NT2/D1 (cell line): Measurements from ENCODE around the gene RFT1.

ENCODE experiments used
- SUZ12 ChIP-seq: IDR thresholded peaks from 2 replicates; pipeline ENCODE4 v1.6.1; 2011; ENCODE audit not compliant: insufficient read length, insufficient read depth; ENCODE audit errors: extremely low read depth
- YY1 ChIP-seq: IDR thresholded peaks from 2 replicates; pipeline ENCODE4 v1.6.1; 2011; ENCODE audit not compliant: insufficient read length, insufficient read depth
- ZNF274 ChIP-seq: IDR thresholded peaks from 2 replicates; pipeline ENCODE4 v1.6.1; 2011; ENCODE audit warnings: mild to moderate bottlenecking, low read depth, low read length

DNA sequence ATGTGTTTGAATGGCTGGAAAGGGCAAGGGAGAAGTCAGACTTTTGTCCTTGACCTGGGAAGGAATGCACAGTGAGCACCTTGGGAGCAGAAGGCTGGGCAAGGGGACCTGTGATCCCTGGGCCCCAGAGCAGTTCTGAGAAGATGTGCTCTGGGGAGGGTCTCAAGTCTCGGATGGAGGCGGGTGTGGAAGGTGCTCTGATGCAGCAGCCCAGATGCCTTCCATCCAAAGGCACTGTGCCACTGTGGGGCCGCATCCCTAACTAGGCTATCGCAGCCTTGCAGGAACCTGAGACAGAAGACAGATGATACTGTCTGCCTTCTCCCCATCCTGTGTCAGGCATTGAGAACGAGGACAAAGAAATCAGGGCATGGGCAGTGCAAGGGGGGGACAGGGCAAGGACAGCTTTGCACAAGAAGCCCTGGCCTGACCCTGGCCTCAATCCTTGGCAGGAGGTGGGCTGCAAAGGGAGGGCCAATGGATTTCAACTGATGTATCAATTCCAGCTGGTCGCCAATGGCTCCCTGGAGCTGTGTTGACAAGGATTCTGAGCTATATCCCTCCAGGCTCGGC, 16.2 kb upstream of the RFT1 start:
- TF ChIP-seq ZNF274, result no peak
- no peak for TF ChIP-seq YY1
- TF ChIP-seq SUZ12, result no peak
